GM19239 (cell line): ENCODE results near the gene NUMA1.

ENCODE experiments used
- DNase-seq: peaks from one replicate; pipeline ENCODE4 v3.0.0; 2011; ENCODE audit warnings: low spot score; ENCODE audit not compliant: insufficient read length
- FAIRE-seq: peaks from 2 replicates; lab custom pipeline; 2011; peaks lifted over from hg19 to GRCh38; lab: Jason Lieb, UNC

Gene NUMA1

DNA sequence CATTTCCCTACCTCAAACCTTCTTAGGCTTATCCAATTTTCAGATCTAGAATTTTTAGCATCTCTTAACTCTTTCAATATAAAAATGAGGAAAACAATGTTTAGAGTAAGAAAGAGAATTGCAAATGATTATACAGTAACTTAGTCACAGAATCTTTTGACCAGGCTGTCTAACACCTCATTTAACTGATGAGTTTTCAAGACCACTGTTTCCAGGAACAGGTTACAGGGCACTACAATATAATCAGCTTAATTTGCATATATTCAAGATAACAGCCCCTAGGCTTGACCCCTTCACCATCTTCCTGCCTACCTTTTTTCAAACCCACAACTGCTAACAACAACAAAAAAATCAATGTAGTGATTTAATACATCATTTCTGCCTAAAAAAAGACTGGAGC, 12.7 kb downstream of the NUMA1 start:
- no peak for FAIRE-seq
- no peak for DNase-seq

DNA sequence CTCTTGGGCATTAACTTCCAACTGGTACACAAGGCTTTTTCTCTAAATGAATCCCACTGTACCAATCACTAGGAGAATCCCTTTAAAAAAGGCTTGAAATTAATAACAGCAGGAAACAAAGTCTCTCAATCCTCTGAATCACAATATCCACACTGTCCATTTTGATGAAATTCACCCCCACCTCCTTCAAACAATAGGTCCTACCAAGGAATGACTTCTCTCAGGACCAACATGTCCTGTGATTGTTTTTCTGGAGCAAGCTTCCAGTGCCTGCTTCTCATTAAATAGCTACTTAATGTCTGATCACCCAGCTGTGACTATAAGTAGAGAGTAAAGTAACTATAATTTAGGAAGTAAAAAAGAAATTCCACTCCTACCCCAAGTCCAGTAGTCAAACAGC, 13.1 kb downstream of the NUMA1 start:
- FAIRE-seq (peak; percentile 4), DNase-seq (no peak)

- FAIRE-seq: no peak
Observed at GRCh38 chr11:72066855-72067254, 13.5 kb downstream of the NUMA1 start.

GRCh38 chr11:72061739-72062396, 18.5 kb downstream of the NUMA1 start:
- no peak for DNase-seq
- FAIRE-seq: no peak

More at GRCh38 chr11:72066855-72067254, 13.5 kb downstream of the NUMA1 start:
- DNase-seq: no peak

DNA sequence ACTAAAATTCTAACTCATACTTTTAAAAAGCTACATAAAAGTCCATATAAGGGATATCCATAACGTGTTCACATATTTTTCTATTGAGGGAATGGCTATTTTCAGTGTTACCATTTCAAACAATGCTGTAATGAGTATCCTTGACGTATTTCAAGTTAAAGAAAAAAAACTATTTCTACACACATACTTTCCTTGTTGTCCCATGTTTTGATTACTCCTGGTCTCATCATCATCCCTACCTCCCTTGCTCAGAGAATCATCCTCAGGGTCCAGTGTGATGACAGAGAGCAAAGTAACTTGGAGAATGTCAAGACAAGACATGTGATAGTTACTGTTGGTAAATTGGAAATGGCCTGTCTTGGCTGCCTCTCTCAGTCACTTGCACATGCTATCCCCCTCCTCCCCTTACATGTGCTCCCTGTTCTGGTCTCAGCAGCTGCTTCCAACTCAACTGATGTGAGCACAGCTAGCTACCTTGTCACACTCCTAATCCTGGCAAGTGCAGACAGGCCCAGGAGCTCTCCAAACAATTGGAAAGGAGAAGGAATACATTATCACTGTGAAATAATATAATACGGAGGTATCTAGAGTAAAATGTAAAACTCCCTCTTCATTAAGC, 21.8 kb downstream of the NUMA1 start:
- FAIRE-seq (no peak), DNase-seq (no peak)

DNA sequence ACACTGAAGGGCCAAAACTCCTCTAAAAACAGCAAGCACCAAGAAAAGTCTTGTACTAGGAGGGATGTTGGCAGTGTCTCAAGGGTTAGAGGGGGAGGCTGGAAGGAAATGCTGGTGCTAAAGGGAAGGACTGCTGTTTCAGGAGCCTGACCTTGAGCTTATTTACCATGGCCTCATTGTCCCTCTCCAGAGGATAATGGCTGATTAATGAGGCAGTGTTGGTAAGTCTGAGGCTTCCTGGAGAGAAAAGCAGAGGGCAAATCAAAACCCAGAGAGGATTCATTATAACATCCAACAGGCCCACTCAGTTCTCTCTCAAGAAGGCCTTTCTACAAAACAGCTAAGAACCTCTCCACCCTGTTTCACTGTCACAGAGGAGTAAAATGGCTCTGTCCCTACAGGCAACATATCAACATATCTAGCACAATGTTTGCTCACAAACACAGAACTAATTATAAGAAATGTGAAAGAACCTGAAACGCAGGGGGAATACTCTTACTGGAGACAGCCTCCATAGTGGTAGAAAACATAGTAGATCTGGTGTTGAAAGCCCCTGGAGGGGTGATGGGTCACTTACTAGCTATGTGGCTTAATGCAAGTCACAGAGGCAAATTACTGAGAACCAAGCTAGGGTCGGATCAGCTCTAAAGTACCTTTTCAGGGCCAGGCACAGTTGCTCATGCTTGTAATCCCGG, 31.4 kb downstream of the NUMA1 start:
- DNase-seq (no peak), FAIRE-seq (no peak)

DNA sequence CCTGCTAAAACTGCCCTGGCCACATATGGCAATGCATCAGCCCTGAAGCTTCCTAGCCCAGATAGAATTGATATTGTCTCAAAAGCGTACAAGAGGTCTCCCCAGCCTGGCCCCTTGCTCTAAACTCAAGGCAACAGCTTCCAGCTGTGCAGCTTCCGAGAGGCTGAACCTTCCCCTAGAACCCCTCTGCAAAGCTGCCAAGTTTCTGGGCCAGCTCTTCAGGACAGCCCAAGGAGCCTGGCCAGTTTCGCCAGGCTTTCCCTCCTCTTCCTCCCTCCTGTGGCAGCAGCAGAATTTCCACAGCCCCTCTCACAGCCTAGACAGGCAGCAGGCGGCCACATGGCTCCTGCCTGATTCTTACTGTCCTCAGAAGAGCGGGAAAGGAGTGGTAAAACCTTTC, 34.5 kb downstream of the NUMA1 start:
- no peak for FAIRE-seq
- DNase-seq: no peak

DNA sequence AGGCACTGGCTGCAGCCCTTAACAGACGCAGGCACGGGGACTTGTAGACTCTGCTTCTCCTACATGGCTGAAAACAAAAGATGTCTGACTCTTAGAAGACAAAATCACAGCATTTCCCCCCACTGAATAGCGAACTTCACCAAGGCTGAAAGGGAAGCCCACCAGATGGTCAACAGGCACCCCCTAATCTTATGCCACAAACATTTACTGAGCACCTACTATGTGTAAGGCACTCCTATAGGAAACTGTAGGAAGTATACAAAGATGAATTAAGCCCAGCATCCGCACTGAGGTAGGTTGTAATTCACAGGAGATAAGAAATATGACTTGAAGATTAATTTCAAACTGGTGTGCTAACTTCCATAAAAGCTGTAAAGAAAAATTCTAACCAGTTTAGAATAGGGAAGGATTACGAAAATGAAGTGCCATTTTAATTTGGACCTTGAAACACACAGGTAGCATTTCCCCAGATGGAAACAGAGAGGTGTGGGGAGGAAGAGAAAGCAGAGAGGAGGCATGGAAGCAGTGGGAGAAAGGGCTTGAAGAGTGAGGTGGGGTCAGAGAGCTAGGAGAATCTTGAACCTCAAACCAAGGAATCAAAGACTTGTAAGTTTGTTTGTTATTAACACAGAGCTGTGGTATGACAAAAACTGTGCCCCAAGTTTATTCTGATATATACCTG, 38.1 kb downstream of the NUMA1 start:
- FAIRE-seq: no peak

GRCh38 chr11:72041364-72042063, 38.8 kb downstream of the NUMA1 start:
- no peak for DNase-seq
- FAIRE-seq: no peak

More for the DNA sequence above, 38.1 kb downstream of the NUMA1 start:
- DNase-seq: no peak

DNA sequence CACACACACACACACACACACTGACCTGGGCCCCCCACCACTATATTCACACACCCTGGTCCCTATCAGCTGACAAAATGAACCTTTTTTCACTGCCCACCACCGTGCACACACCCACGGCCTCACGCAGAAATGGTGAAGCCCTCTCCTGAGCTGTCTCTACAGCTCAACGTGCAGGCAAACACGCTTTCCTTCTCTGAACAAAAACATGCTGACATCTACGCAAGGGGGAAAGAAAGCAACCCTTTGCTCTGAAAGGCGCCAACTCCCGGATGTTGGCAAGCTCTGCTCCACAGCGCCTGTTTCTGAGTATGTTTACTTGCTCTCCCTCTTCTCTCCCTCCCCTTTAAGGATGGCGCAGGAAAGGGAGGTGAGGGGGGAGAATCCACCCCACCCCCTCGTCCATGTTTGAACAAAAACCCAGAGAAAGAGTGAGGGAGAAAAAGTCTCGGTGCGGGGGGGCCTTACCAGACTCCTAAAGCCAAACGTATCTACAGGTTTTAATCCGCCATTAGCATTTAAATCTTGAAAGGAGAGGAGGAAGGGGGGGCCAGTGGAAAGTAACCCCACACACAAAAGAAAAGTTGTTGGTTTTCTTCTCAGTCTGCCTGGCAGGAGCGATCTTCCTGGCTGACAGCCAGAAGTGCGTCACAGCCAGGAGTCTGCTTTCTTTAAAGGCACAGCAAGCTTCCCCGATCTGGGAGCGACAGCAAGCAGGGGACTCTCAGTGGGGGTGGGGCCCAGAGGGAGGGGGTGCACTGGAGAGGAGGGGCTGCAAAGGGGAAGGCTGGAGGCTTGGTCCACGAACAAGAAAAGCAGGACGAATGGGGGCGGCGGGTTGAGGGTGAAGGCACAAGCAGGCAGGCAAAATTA, 39.6 kb downstream of the NUMA1 start:
- DNase-seq: no peak
- FAIRE-seq: peak; percentile 89

DNA sequence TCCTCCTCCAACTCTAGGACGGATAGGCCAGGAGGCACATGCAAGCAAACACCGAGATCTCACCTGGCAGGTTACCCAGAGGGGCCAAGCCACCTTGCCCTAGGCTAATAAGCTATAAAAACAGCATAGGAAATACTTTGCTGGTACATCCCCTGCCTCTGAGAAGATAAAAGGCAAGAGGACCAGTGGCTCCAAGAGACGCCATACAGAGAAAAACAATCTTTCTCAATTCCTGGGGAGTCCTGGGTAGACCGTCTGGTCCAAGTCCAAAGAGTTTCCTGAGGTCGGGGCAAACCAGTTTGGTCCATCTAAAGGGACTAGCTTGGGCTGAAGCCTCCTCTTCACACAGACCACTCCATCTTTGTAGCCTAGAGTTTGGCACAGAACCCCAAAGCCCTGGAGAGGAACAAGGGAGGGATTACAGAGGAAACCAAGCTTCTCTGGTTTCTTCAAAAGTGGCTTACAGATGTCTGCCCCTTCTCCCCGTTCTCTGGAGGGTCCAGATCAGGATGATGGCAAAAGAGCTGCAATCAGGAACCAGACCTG, 40.4 kb downstream of the NUMA1 start:
- DNase-seq: no peak
- no peak for FAIRE-seq

DNA sequence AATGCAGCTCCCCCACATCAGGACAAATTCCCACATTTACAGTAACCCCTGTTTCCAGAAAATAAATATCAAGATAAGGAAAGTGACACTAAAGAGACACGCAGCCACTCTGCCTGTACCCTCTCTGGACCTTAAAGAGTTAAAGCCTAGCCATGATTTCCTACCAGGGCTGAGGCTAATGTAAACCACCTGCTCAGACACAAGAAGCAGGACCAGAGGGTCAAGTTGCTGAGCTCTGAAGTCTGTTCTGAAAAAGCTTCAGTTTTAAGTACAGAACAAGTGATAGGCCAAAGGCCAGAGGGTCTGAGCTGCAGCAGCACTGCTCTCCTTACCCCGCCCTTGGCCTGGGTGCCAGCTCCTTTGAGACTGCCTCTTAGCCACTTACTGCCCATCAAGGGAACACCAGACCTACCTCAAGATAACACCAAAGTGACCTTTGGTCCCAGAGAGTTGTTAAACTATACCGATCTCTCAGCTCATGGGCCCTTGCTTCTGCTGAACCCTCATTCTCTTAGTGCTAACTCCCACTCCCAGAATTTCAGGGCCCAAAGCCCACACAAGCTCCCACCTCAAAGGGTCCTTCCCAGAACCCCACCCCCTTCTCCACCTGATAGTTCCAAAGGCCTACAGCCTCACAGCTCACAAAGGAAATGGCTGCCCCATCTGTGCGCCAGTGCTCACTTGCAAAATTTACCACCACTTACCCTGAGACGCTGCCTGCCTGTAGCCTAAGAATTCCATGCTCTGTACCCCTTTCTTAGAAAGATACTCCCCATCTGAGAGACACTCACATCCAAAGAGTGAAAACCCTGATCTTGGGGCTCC, 41.1 kb downstream of the NUMA1 start:
- FAIRE-seq (no peak), DNase-seq (no peak)

GRCh38 chr11:72038491-72038890, 41.9 kb downstream of the NUMA1 start:
- FAIRE-seq (no peak), DNase-seq (no peak)

GRCh38 chr11:72037554-72038311, 42.6 kb downstream of the NUMA1 start:
- FAIRE-seq: no peak
- no peak for DNase-seq

DNA sequence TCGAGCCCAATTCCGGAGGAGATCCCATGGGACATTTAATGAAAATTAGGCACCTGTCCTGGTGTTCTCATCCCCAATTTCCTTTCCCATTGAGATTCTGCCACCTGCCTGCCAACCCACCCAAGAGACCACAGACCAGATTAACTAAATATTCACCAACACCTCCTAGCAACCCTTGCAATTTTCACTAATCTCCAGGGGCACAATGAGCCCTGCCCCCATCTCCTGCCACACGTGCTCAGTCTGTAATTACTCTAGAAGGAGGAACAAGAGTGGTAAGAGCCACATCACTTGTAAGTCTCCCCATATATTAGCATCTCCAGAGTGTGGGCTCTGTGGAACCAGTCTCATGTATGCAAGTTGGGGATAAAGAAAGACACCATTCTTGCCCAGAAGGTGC, 43.7 kb downstream of the NUMA1 start:
- DNase-seq: no peak
- no peak for FAIRE-seq

DNA sequence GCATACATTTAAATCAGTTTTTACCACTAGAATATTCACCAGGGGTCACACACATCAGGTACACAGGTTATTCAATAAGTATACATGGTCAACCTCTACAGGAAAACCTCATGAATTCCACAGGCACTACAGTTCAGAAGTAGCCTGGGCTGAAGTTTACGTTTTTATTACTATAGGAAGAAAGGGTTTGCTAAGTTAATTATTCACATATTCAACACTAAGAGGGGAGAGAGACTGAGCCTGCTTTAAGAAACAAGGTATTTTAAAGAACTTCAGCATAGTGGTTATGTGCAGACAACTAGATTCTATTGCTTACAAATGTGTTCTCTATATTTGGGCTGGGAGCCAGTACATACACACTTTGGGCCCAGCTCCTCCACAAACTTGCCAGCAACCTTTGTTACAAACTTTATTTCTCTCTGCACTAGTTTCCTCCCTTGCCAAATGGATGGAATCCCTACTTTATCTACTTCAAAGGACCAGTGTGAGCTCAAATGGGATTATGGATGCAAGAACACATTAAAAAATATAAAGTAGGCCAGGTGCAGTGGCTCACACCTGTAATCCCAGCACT, 49.8 kb downstream of the NUMA1 start:
- no peak for DNase-seq
- FAIRE-seq: no peak

DNA sequence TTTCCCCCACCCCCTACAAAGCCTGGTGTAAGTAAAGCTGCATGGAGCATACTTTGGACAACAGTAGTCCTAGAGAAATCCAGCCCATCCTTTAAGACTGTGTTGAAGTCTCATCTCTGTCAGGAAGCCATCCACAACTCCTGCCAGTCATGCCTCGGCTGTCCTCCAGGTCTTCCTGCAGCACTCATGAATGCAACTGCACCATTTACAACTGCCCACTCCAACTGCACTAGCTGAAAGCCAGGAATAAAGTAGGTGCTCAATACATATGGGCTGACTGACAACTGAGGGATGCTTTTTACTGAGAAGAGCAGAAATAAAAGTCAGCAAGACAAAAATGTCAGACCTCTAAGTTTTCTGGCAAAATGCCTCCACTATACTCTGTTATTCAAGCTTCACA, 54.3 kb downstream of the NUMA1 start:
- FAIRE-seq: no peak
- no peak for DNase-seq
